ENCODE data around the gene ZFP36L1. TPM values are rescaled to one million over a fixed set of nuclear protein-coding genes. Genes with fewer than 3 reads are reported as not detected.

Gene ZFP36L1
- total and polyA plus RNA-seq, 2 donors (not counting 3 experiments of a cell fraction or from before 2014, with no cell fraction given), result 46.0 to 89.6 TPM

DNA sequence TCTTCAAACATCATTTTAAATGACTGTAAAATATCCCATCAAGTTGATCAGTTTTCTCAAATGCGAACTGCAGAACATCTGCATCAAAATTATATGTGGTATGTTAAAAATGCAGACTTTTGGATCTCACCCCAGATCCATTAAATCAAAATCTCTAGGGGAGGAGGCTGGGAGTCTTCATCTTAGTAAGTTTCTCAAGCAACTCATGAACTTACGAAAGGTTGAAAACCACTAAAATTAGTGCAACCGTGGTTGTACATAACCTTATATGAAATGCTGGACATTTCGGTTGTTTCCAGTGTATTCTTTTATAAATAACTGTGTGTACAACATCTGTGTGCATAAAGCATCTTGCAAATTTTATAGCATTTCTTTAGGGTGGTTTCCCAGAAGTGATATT is 39.2 kb downstream of the ZFP36L1 start:
- no TSS peak for BruUV-seq (replicated peaks)
- Histone ChIP-seq H3K4me2 (ENCODE audit: insufficient read depth, low read length) (no peak overlapping the region), H3K4me3 (replicated peaks in 1 of 3; ENCODE audit: insufficient read depth in 1 of 3, low read depth in 1 of 3, low read length in 3 of 3) (no peak overlapping the region), H4K20me1 (replicated peaks; ENCODE audit: control insufficient read depth, extremely low read depth, insufficient read depth, low read length) (no peaks in the 10 kb centered on the region), H3K9me1 (replicated peaks; ENCODE audit: control insufficient read depth, extremely low read depth, insufficient read depth, low read length) (no peaks in the 10 kb centered on the region), H3K9me3 (replicated peaks; ENCODE audit: control insufficient read depth, insufficient read depth, low read length) (no peaks in the 10 kb centered on the region), H3K79me2 (ENCODE audit: control insufficient read depth, insufficient read depth, low read length) (no peaks in the 10 kb centered on the region), H3K4me1 (ENCODE audit: control insufficient read depth, extremely low read depth, insufficient read depth, low read length) (peaks cover 8% of the 10 kb centered on the region), H3K36me3 (ENCODE audit: control insufficient read depth in 2 of 2, extremely low read depth in 1 of 2, insufficient read depth in 2 of 2, low read length in 2 of 2) (no peaks in the 10 kb centered on the region), H3K27ac (ENCODE audit: insufficient read depth, low read depth, low read length) (no peak overlapping the region), H2AFZ (ENCODE audit: low read depth, low read length) (no peak overlapping the region), H3K27me3 (ENCODE audit: control insufficient read depth in 2 of 2, insufficient read depth in 2 of 2, low read length in 2 of 2) (no peaks in the 10 kb centered on the region), H3K9ac (replicated peaks; ENCODE audit: extremely low read depth, insufficient read depth, low read length) (no peak overlapping the region)
- POLR2A ChIA-PET, result no interaction called here
- intact Hi-C loops (cut with micrococcal nuclease) (no loop called here), dilution Hi-C loops (cut with MboI; ENCODE audit: extremely low pct_ligation_motif_present, low sequenced_read_pairs) (no loop called here)
- FAIRE-seq (peak; percentile 15), DNase-seq (ENCODE audit: low read depth, low spot score) (no peak)
- CTCF ChIA-PET, result interaction anchor here (1.0 kb wide), 1 partner anchor 36 kb away, joined by 3 read pairs; no protein-coding TSS in a partner anchor
- TF ChIP-seq, protein P1, sequence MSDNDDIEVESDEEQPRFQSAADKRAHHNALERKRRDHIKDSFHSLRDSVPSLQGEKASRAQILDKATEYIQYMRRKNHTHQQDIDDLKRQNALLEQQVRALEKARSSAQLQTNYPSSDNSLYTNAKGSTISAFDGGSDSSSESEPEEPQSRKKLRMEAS (IDR thresholded peaks at IDR 0.05; ENCODE audit: insufficient read depth, insufficient read length), result no peak
- TF ChIP-seq, protein P2, sequence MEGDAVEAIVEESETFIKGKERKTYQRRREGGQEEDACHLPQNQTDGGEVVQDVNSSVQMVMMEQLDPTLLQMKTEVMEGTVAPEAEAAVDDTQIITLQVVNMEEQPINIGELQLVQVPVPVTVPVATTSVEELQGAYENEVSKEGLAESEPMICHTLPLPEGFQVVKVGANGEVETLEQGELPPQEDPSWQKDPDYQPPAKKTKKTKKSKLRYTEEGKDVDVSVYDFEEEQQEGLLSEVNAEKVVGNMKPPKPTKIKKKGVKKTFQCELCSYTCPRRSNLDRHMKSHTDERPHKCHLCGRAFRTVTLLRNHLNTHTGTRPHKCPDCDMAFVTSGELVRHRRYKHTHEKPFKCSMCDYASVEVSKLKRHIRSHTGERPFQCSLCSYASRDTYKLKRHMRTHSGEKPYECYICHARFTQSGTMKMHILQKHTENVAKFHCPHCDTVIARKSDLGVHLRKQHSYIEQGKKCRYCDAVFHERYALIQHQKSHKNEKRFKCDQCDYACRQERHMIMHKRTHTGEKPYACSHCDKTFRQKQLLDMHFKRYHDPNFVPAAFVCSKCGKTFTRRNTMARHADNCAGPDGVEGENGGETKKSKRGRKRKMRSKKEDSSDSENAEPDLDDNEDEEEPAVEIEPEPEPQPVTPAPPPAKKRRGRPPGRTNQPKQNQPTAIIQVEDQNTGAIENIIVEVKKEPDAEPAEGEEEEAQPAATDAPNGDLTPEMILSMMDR (IDR thresholded peaks at IDR 0.05; ENCODE audit: extremely low read depth in 1 of 2, insufficient read depth in 1 of 2, low read depth in 1 of 2, low read length in 2 of 2), result no peak
- no peak for TF ChIP-seq POLR2AphosphoS5 (IDR thresholded peaks at IDR 0.05; ENCODE audit: insufficient read depth, low read depth, low read length)
- TF ChIP-seq GATA2 (IDR thresholded peaks at IDR 0.05; ENCODE audit: insufficient read depth, insufficient read length, low read depth, low read length), result no peak
- no peak for TF ChIP-seq MYC (IDR thresholded peaks at IDR 0.05; ENCODE audit: low read depth, low read length)
- TF ChIP-seq JUN (IDR thresholded peaks at IDR 0.05; ENCODE audit: borderline replicate concordance, insufficient read depth, insufficient read length, low read depth), result no peak
- TF ChIP-seq FOS (IDR thresholded peaks at IDR 0.05; ENCODE audit: borderline replicate concordance, insufficient read depth, low read length), result no peak
- TF ChIP-seq POLR2A (IDR thresholded peaks at IDR 0.05; ENCODE audit: low read depth, low read length), result no peak
- TF ChIP-seq EZH2 (IDR thresholded peaks at IDR 0.05; ENCODE audit: borderline replicate concordance, low read depth, low read length, severe bottlenecking), result no peak

Measured in endothelial cell of umbilical vein (primary cell).